WTC11 (cell line): ENCODE data around the gene OST4.

ENCODE experiments used
- ATF3 ChIP-seq: sonication (generic); formaldehyde crosslinking; conservative IDR thresholded peaks from 2 replicates; pipeline ENCODE4 v1.8.1; 2022; ENCODE audit warnings: mild to moderate bottlenecking, missing genetic modification reagents
- CTCF ChIP-seq: fragments of 200-600 bp; IDR thresholded peaks from 2 replicates; pipeline ENCODE4 v1.8.0; 2022; ENCODE audit warnings: antibody characterized with exemption
- E2F1 ChIP-seq: sonication (generic); formaldehyde crosslinking; IDR thresholded peaks from 2 replicates; pipeline ENCODE4 v1.8.0; 2022; ENCODE audit warnings: mild to moderate bottlenecking, missing genetic modification reagents
- ETV6 ChIP-seq: sonication (generic); formaldehyde crosslinking; IDR thresholded peaks from 2 replicates; pipeline ENCODE4 v1.8.1; 2022; ENCODE audit warnings: mild to moderate bottlenecking, missing genetic modification reagents
- NFE2L1 ChIP-seq: sonication (generic); formaldehyde crosslinking; IDR thresholded peaks from 2 replicates; pipeline ENCODE4 v1.8.1; 2023; ENCODE audit warnings: missing genetic modification reagents
- NR1H2 ChIP-seq: sonication (generic); formaldehyde crosslinking; IDR thresholded peaks from 2 replicates; pipeline ENCODE4 v1.9.0; 2021; ENCODE audit warnings: mild to moderate bottlenecking, moderate library complexity, missing genetic modification reagents
- PRRX2 ChIP-seq: fragments of 250-450 bp; sonication (Bioruptor Pico); IDR thresholded peaks from 2 replicates; pipeline ENCODE4 v1.8.0; 2021; ENCODE audit warnings: mild to moderate bottlenecking
- SP1 ChIP-seq: sonication (generic); formaldehyde crosslinking; conservative IDR thresholded peaks from 2 replicates; pipeline ENCODE4 v1.8.1; 2022; ENCODE audit warnings: missing genetic modification reagents
- USF1 ChIP-seq: sonication (generic); formaldehyde crosslinking; IDR thresholded peaks from 2 replicates; pipeline ENCODE4 v1.8.0; 2022; ENCODE audit warnings: mild to moderate bottlenecking, missing genetic modification reagents
- ZBTB43 ChIP-seq: sonication (generic); formaldehyde crosslinking; IDR thresholded peaks from 2 replicates; pipeline ENCODE4 v1.8.1; 2023; ENCODE audit warnings: mild to moderate bottlenecking, missing genetic modification reagents
- ZNF281 ChIP-seq: sonication (generic); formaldehyde crosslinking; IDR thresholded peaks from 2 replicates; pipeline ENCODE4 v1.8.0; 2023; ENCODE audit warnings: mild to moderate bottlenecking, missing genetic modification reagents

GRCh38 chr2:27042159-27042661 is 29.2 kb downstream of the OST4 start:
- TF ChIP-seq CTCF = no peak
- no peak for TF ChIP-seq E2F1 (CRISPR knock-in tag)
- no peak for TF ChIP-seq ZBTB43 (CRISPR knock-in tag)
- no peak for TF ChIP-seq SP1 (CRISPR knock-in tag)
- no peak for TF ChIP-seq NR1H2 (CRISPR knock-in tag)
- TF ChIP-seq ZNF281 (CRISPR knock-in tag) = no peak
- no peak for TF ChIP-seq ETV6 (CRISPR knock-in tag)
- no peak for TF ChIP-seq NFE2L1
- TF ChIP-seq USF1 (CRISPR knock-in tag) = no peak
- TF ChIP-seq ATF3 (CRISPR knock-in tag) = no peak
- TF ChIP-seq PRRX2 = no peak
